Heart right ventricle (tissue), 16 donors: ENCODE data around the gene AANAT. TPM values are rescaled to one million over a fixed set of nuclear protein-coding genes. Genes with fewer than 3 reads are reported as not detected.

ENCODE experiments used
- ATAC-seq, 8 donors: fragments of 200-7000 bp; cut with Tn5 transposase; one replicate each; pipeline ENCODE4 v1.9.1; 2020; ENCODE audit warnings: mild to moderate bottlenecking in 8 of 8, moderate library complexity in 8 of 8, moderate number of reproducible peaks in 1 of 8
- DNase-seq, 2 donors: peaks; one replicate each; pipeline ENCODE4 v3.0.0-alpha.2; 2020
- H3K27ac ChIP-seq, 10 donors: fragments of 200-600 bp; sonication (generic) in 2 of 10; one replicate each; pipeline versions ENCODE4 v1.5.0 to v1.8.0; 2020 to 2022; ENCODE audit warnings: mild to moderate bottlenecking in 3 of 10
- H3K27me3 ChIP-seq, 7 donors: fragments of 200-600 bp; one replicate each; pipeline ENCODE4 v1.8.0; 2021 to 2022; ENCODE audit warnings: mild to moderate bottlenecking in 2 of 7
- H3K36me3 ChIP-seq, 9 donors: fragments of 200-600 bp; sonication (generic) in 1 of 9; one replicate each; pipeline versions ENCODE4 v1.5.0 to v1.8.0; 2020 to 2022; ENCODE audit warnings: mild to moderate bottlenecking in 2 of 9
- H3K4me1 ChIP-seq, 9 donors: fragments of 200-600 bp; sonication (generic) in 1 of 9; one replicate each; pipeline versions ENCODE4 v1.5.0 to v1.8.0; 2020 to 2022; ENCODE audit warnings: mild to moderate bottlenecking in 4 of 9
- H3K4me3 ChIP-seq, 10 donors: fragments of 200-600 bp; sonication (generic) in 2 of 10; one replicate each; pipeline versions ENCODE4 v1.5.0 to v1.8.0; 2020 to 2022; ENCODE audit warnings: mild to moderate bottlenecking in 7 of 10, moderate library complexity in 2 of 10
- H3K9me3 ChIP-seq, 11 donors: fragments of 200-600 bp in 10 of 11; sonication (generic) in 2 of 11; one replicate each; pipeline versions ENCODE4 v1.5.0 to v1.8.0; 2013 to 2022; ENCODE audit warnings: mild to moderate bottlenecking in 2 of 11, control low read depth in 1 of 11, moderate library complexity in 1 of 11
- CTCF ChIP-seq, 9 donors: fragments of 200-600 bp; sonication (generic) in 2 of 9; IDR thresholded peaks; one replicate each; pipeline versions ENCODE4 v1.5.0 to v1.8.0; 2021 to 2022; ENCODE audit warnings: antibody characterized with exemption in 9 of 9, mild to moderate bottlenecking in 5 of 9, moderate library complexity in 1 of 9
- WGBS, 2 donors: extraction: QIAGEN DNeasy Blood & Tissue Kit; methylation state at CpG; one replicate each; pipeline ENCODE4 v1.1.7; 2013; ENCODE audit warnings: inconsistent platforms in 1 of 2; 5-methylcytosine and 5-hydroxymethylcytosine counted together
- intact Hi-C, 10 donors: fragments of 100-400 bp; cut with DNase I; formaldehyde crosslinking; loops; one replicate each; pipeline versions ENCODE4 v1.11.1 to v1.14.2; 2022
- polyA plus RNA-seq, 2 donors: library from polyadenylated mRNA; stranded (reverse); fragments of 200-250 nt; gene quantifications; one replicate each; pipeline ENCODE4 v1.2.3, GENCODE V29; 2013
- total RNA-seq, 10 donors: library from RNA; stranded (reverse); fragmentation: NEBNext Ultra II Directional in 3 of 10; extraction: Animal tissue kit (Norgen Biotek cat#: 25700) in 3 of 10; gene quantifications; one replicate each; pipeline versions ENCODE4 v1.2.1 to v1.2.4, GENCODE V29; 2021 to 2023
- donor health status: Arrhythmogenic right ventricular cardiomyopathy.
- donor health status: ischemic (EF 13 %, LVEDD 7.1; RV severe dilation, severe dysfunction).
- donor health status: healthy with polysubstance abuse.
- donor health status: DM: no; HTN: yes; CAD: no.
- donor health status: DM: no; HTN: no; CAD: no.
- donor health status: ischemic (EF 25% LVEDD 6.9; RV normal size, moderate dysfunction).
- donor health status: ischemic (EF 25% LVEDD 5.7; RV mildly dilated, moderate dysfunction).
- donor health status: healthy.
- donor health status: DM: yes; HTN: yes; CAD: no.
- donor health status: Ischemic cardiomyopathy.
- donor health status: ischemic (EF 35%, LVEDD 5.7; RV mildly dilated, moderate dysfunction).
- donor health status: nonischemic (EF 11% LVEDD 7.7; RV severe dilation, severe dysfunction).
- donor health status: DM: yes; HTN: yes; CAD: no.
- donor health status: PGD.
- donor health status: ischemic (EF 29% LVEDD 5.4; RV normal size, mild dysfunction).
- donor health status: nonischemic (EF 23%, LVEDD 6.1; RV moderate dilation, normal function).

AANAT gene
- total and polyA plus RNA-seq, 12 donors = 0.73 to 0.98 TPM; not detected in 10

GRCh38 chr17:76422406-76422805 lies 45.0 kb upstream of the AANAT start:
- ATAC-seq = no peak
- no peak for TF ChIP-seq CTCF (IDR thresholded peaks at IDR 0.05)
- peak overlapping the region in 1 of 10 donors; percentile 70 for H3K27ac ChIP-seq
- intact Hi-C loops = no loop called here
- peaks cover 20 to 63% (median 48%) of the 10 kb centered on the region in 9 donors for H3K4me1 ChIP-seq
- peaks cover 0 to 4% (median 0%) of the 10 kb centered on the region in 9 donors for H3K36me3 ChIP-seq
- H3K4me3 ChIP-seq = no peak overlapping the region
- H3K27me3 ChIP-seq = no peaks in the 10 kb centered on the region
- 96 to 98% methylated on average over 8 of the region's 8 CpGs for WGBS, 2 donors
- DNase-seq = no peak
- H3K9me3 ChIP-seq = no peaks in the 10 kb centered on the region

- H3K27me3 ChIP-seq = no peaks in the 10 kb centered on the region
These were observed 44.5 kb upstream of the AANAT start for GRCh38 chr17:76422860-76423259.

GRCh38 chr17:76426853-76427252 lies 40.5 kb upstream of the AANAT start:
- no peak for TF ChIP-seq CTCF (IDR thresholded peaks at IDR 0.05)
- DNase-seq (no peak), ATAC-seq (no peak)
- Histone ChIP-seq H3K9me3 (no peaks in the 10 kb centered on the region), H3K4me3 (no peak overlapping the region), H3K27me3 (no peaks in the 10 kb centered on the region), H3K27ac (peak overlapping the region in 6 of 10 donors; percentile 42 to 67 (median 54)), H3K36me3 (peaks cover 0 to 4% (median 0%) of the 10 kb centered on the region in 9 donors), H3K4me1 (peaks cover 15 to 63% (median 46%) of the 10 kb centered on the region in 9 donors)
- intact Hi-C loops = no loop called here
- 84 to 85% methylated on average over 3 of the region's 3 CpGs for WGBS, 2 donors

More at GRCh38 chr17:76422860-76423259, 44.5 kb upstream of the AANAT start:
- Histone ChIP-seq H3K4me1 (peaks cover 24 to 63% (median 50%) of the 10 kb centered on the region in 9 donors), H3K9me3 (no peaks in the 10 kb centered on the region), H3K27ac (no peak overlapping the region), H3K4me3 (no peak overlapping the region), H3K36me3 (peaks cover 0 to 4% (median 0%) of the 10 kb centered on the region in 9 donors)
- ATAC-seq (no peak), DNase-seq (no peak)
- 70 to 88% methylated on average over 6 of the region's 6 CpGs for WGBS, 2 donors
- intact Hi-C loops = no loop called here
- no peak for TF ChIP-seq CTCF (IDR thresholded peaks at IDR 0.05)

- Histone ChIP-seq H3K27me3 (no peaks in the 10 kb centered on the region), H3K9me3 (no peaks in the 10 kb centered on the region), H3K4me1 (peaks cover 15 to 67% (median 42%) of the 10 kb centered on the region in 9 donors), H3K4me3 (no peak overlapping the region), H3K36me3 (peaks cover 0 to 4% (median 0%) of the 10 kb centered on the region in 9 donors), H3K27ac (peak overlapping the region in 7 of 10 donors; percentile 42 to 67 (median 56))
- ATAC-seq (peak in 4 of 8 donors; percentile 27 to 54 (median 44)), DNase-seq (peak in 1 of 2 donors; percentile 43)
- intact Hi-C loops = no loop called here
- 51 to 60% methylated on average over 8 of the region's 8 CpGs for WGBS, 2 donors
- no peak for TF ChIP-seq CTCF (IDR thresholded peaks at IDR 0.05)
These were observed 39.7 kb upstream of the AANAT start for GRCh38 chr17:76427501-76428231.
